NCI-H82 (cell line): Measurements from ENCODE around the gene CRYGD.

ENCODE experiments used
- DNase-seq: peaks from one replicate; lab custom pipeline; 2025; lab: John Stamatoyannopoulos, UW

CRYGD gene

GRCh38 chr2:208083807-208084206, 40.5 kb downstream of the CRYGD start:
- no peak for DNase-seq

GRCh38 chr2:208077276-208077675, 47.0 kb downstream of the CRYGD start:
- no peak for DNase-seq

- no peak for DNase-seq
Observed at GRCh38 chr2:208074610-208075356, 49.5 kb downstream of the CRYGD start.

GRCh38 chr2:208072250-208072892, 52.0 kb downstream of the CRYGD start:
- DNase-seq, result peak; percentile 87
